Upper lobe of right lung (tissue), 1 donor: ENCODE results near the gene PPP4R1. TPM values are rescaled to one million over a fixed set of nuclear protein-coding genes. Genes with fewer than 3 reads are reported as not detected.
A peak's percentile ranks its signal among the peaks of the same experiment; 100 is the strongest.

Experiments used
- ATAC-seq: fragments of 200-7000 bp; cut with Tn5 transposase; one replicate; pipeline ENCODE4 v1.9.1; 2020; ENCODE audit warnings: mild to moderate bottlenecking, moderate library complexity
- DNase-seq: peaks from one replicate; pipeline ENCODE4 v3.0.0-alpha.2; 2020
- H3K27ac ChIP-seq: fragments of 200-600 bp; one replicate; pipeline ENCODE4 v1.8.0; 2022
- H3K27me3 ChIP-seq: fragments of 200-600 bp; one replicate; pipeline ENCODE4 v1.8.0; 2022; ENCODE audit warnings: mild to moderate bottlenecking
- H3K36me3 ChIP-seq: fragments of 200-600 bp; one replicate; pipeline ENCODE4 v1.8.0; 2022
- H3K4me1 ChIP-seq: fragments of 200-600 bp; one replicate; pipeline ENCODE4 v1.8.0; 2022
- H3K4me3 ChIP-seq: fragments of 200-600 bp; one replicate; pipeline ENCODE4 v1.8.0; 2022; ENCODE audit warnings: mild to moderate bottlenecking
- H3K9me3 ChIP-seq: fragments of 200-600 bp; one replicate; pipeline ENCODE4 v1.8.0; 2022
- intact Hi-C: fragments of 100-400 bp; cut with DNase I; formaldehyde crosslinking; loops from one replicate; pipeline ENCODE4 v1.11.0; 2022
- total RNA-seq: library from RNA; stranded (reverse); fragmentation: NEBNext Ultra II Directional; extraction: Animal tissue kit (Norgen Biotek cat#: 25700); gene quantifications from one replicate; pipeline ENCODE4 v1.2.1, GENCODE V29; 2021
- TF ChIP-seq, protein P1 (sequence below): fragments of 200-600 bp; IDR thresholded peaks from one replicate; pipeline ENCODE4 v1.8.0; 2022; ENCODE audit warnings: antibody characterized with exemption
- donor health status: DM: no; HTN: yes; CAD: no; lungs with severe emphysema.

The PPP4R1 gene
- total RNA-seq, 1 donor from 2014 or later: 141 TPM

GRCh38 chr18:9552191-9552590, 62.2 kb downstream of the PPP4R1 start:
- Histone ChIP-seq H3K27me3 (no peaks in the 10 kb centered on the region), H3K4me3 (no peak overlapping the region), H3K36me3 (peaks cover 94% of the 10 kb centered on the region), H3K9me3 (no peaks in the 10 kb centered on the region), H3K27ac (no peak overlapping the region), H3K4me1 (no peaks in the 10 kb centered on the region)
- DNase-seq (no peak), ATAC-seq (no peak)
- TF ChIP-seq, protein P1, sequence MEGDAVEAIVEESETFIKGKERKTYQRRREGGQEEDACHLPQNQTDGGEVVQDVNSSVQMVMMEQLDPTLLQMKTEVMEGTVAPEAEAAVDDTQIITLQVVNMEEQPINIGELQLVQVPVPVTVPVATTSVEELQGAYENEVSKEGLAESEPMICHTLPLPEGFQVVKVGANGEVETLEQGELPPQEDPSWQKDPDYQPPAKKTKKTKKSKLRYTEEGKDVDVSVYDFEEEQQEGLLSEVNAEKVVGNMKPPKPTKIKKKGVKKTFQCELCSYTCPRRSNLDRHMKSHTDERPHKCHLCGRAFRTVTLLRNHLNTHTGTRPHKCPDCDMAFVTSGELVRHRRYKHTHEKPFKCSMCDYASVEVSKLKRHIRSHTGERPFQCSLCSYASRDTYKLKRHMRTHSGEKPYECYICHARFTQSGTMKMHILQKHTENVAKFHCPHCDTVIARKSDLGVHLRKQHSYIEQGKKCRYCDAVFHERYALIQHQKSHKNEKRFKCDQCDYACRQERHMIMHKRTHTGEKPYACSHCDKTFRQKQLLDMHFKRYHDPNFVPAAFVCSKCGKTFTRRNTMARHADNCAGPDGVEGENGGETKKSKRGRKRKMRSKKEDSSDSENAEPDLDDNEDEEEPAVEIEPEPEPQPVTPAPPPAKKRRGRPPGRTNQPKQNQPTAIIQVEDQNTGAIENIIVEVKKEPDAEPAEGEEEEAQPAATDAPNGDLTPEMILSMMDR: no peak
- intact Hi-C loops: no loop called here

- H3K4me1 ChIP-seq: no peaks in the 10 kb centered on the region
- H3K27me3 ChIP-seq: no peaks in the 10 kb centered on the region
- intact Hi-C loops: no loop called here
- peaks cover 93% of the 10 kb centered on the region for H3K36me3 ChIP-seq
- DNase-seq (no peak), ATAC-seq (peak; percentile 65)
- TF ChIP-seq, protein P1: no peak
- no peak overlapping the region for H3K27ac ChIP-seq
- H3K9me3 ChIP-seq: no peaks in the 10 kb centered on the region
- no peak overlapping the region for H3K4me3 ChIP-seq
Measured at GRCh38 chr18:9550429-9550828, 63.9 kb downstream of the PPP4R1 start.

GRCh38 chr18:9549405-9549804, 65.0 kb downstream of the PPP4R1 start:
- Histone ChIP-seq H3K9me3 (no peaks in the 10 kb centered on the region), H3K27me3 (no peaks in the 10 kb centered on the region), H3K36me3 (peaks cover 88% of the 10 kb centered on the region), H3K27ac (no peak overlapping the region), H3K4me1 (no peaks in the 10 kb centered on the region), H3K4me3 (no peak overlapping the region)
- ATAC-seq (peak; percentile 12), DNase-seq (no peak)
- intact Hi-C loops: no loop called here
- TF ChIP-seq, protein P1: no peak

- Histone ChIP-seq H3K36me3 (peaks cover 72% of the 10 kb centered on the region), H3K27me3 (no peaks in the 10 kb centered on the region), H3K9me3 (no peaks in the 10 kb centered on the region), H3K27ac (no peak overlapping the region), H3K4me1 (no peaks in the 10 kb centered on the region), H3K4me3 (no peak overlapping the region)
- ATAC-seq: peak; percentile 70
- intact Hi-C loops: no loop called here
- no peak for DNase-seq
- TF ChIP-seq, protein P1: no peak
Measured at GRCh38 chr18:9547782-9548181, 66.6 kb downstream of the PPP4R1 start.

GRCh38 chr18:9546468-9546867, 67.9 kb downstream of the PPP4R1 start:
- intact Hi-C loops: no loop called here
- Histone ChIP-seq H3K4me1 (no peaks in the 10 kb centered on the region), H3K9me3 (no peaks in the 10 kb centered on the region), H3K27me3 (no peaks in the 10 kb centered on the region), H3K4me3 (no peak overlapping the region), H3K27ac (no peak overlapping the region), H3K36me3 (peaks cover 59% of the 10 kb centered on the region)
- DNase-seq (no peak), ATAC-seq (peak; percentile 10)
- TF ChIP-seq, protein P1: no peak

DNA sequence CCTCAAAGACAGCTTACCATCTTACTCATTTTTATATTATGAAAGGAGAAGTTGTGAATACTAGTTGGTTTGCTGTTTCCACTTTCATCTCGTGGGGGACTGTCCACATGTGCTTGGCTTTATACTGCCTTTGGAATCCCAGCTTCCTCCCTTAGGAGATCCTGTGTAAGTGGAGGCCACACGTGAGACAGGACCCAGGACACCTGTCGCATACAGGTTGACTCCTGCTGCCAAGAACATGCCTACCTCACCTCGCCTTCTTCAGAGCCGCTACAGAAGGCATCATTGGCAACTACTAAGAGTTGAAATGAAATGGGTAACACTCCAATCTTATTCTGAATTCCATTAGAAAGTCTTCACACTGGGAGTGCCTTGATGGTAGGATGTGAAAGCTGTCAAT, 69.3 kb downstream of the PPP4R1 start:
- peaks cover 50% of the 10 kb centered on the region for H3K36me3 ChIP-seq
- H3K27me3 ChIP-seq: no peaks in the 10 kb centered on the region
- no peak for DNase-seq
- H3K9me3 ChIP-seq: no peaks in the 10 kb centered on the region
- H3K4me3 ChIP-seq: no peak overlapping the region
- no peaks in the 10 kb centered on the region for H3K4me1 ChIP-seq
- no peak overlapping the region for H3K27ac ChIP-seq
- no peak for ATAC-seq
- TF ChIP-seq, protein P1: no peak
- intact Hi-C loops: no loop called here
